ENCODE data around the gene SLC22A13. TPM values are rescaled to one million over a fixed set of nuclear protein-coding genes. Genes with fewer than 3 reads are reported as not detected.
"Not testable (repeated sequence)": the region's sequence is repeated elsewhere in the genome, so short reads cannot be mapped to it uniquely, and the experiment has no call there.

SLC22A13 gene
- total RNA-seq, 1 donor from 2014 or later = 0.21 TPM

DNA sequence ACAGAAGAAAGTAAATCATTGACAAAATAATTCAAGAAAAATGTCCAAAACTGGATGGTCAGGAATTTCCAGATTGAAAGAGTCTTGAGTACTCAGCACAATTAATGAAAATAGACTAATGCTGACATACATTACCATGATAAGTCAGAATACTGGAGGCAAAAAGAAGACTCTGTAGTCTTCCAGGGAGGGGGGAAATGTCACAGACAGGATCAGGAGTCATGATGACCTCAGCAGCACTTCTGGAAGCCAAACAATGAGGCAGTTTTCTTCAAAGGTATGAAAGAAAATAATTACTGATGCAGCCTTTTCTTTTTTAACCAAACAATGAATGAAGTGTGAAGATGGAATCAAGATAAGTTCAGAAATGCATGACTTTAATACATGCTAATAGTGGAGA lies 30.1 kb upstream of the SLC22A13 start:
- H3K27me3 Mint-ChIP-seq (ENCODE audit: unreplicated experiment) = no peaks in the 10 kb centered on the region
- DNase-seq (ENCODE audit: low spot score) = no peak
- no peak overlapping the region for H3K27ac Mint-ChIP-seq (ENCODE audit: unreplicated experiment)
- TF ChIP-seq, protein P1, sequence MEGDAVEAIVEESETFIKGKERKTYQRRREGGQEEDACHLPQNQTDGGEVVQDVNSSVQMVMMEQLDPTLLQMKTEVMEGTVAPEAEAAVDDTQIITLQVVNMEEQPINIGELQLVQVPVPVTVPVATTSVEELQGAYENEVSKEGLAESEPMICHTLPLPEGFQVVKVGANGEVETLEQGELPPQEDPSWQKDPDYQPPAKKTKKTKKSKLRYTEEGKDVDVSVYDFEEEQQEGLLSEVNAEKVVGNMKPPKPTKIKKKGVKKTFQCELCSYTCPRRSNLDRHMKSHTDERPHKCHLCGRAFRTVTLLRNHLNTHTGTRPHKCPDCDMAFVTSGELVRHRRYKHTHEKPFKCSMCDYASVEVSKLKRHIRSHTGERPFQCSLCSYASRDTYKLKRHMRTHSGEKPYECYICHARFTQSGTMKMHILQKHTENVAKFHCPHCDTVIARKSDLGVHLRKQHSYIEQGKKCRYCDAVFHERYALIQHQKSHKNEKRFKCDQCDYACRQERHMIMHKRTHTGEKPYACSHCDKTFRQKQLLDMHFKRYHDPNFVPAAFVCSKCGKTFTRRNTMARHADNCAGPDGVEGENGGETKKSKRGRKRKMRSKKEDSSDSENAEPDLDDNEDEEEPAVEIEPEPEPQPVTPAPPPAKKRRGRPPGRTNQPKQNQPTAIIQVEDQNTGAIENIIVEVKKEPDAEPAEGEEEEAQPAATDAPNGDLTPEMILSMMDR (IDR thresholded peaks at IDR 0.05; ENCODE audit: unreplicated experiment) = no peak
- peaks cover 32% of the 10 kb centered on the region for H3K36me3 Mint-ChIP-seq (ENCODE audit: low read depth, unreplicated experiment)
- no peaks in the 10 kb centered on the region for H3K9me3 Mint-ChIP-seq (ENCODE audit: unreplicated experiment)
- no peak overlapping the region for H3K4me3 Mint-ChIP-seq (ENCODE audit: unreplicated experiment)
- H3K4me1 Mint-ChIP-seq (ENCODE audit: unreplicated experiment) = peaks cover 8% of the 10 kb centered on the region

DNA sequence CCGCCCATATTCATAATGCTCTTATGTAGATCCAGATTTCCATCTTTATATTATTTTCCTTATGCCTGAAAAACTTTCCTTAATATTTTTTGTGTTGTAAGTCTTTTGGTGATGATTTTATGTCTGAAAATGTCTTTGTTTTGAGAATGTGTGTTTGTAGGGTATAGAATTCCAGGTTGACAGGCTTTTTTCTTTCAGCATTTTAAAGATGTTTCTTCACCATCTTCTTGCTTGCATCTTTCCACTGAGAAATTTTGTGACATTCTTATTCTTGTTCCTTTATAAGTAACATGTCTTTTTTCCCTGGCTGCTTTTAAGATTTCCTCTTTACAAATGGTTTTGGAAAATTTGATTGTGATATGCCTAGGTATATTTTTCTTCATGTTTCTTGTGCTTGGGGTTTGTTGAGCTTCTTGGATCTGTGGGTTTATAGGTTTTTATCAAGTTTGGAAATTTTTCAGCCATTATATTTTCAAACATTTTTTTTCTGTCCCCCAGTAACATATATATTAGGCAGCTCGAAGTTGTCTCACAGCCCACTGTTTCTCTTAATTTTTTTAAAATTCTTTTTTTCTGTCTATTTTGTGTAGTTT lies 27.1 kb upstream of the SLC22A13 start:
- H3K9me3 Mint-ChIP-seq (ENCODE audit: unreplicated experiment) = no peaks in the 10 kb centered on the region

DNA sequence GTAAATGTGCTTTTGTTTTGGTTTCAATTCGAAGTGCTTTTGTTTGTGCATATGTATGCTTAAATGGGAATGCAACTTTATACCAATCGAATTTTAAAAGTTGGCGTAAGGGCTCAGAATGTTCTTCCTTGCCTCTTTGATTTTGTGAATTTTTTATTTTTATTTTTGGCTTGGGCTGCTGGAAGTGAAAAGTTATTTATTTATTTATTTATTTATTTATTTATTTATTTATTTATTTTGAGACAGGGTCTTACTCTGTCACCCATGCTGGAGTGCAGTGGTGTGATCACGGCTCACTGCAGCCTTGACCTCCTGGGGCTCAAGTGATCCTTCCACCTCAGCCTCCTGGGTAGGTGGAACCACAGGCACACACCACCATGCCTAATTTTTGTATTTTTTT lies 22.8 kb upstream of the SLC22A13 start:
- Mint-ChIP-seq H3K36me3 (ENCODE audit: low read depth, unreplicated experiment) (peaks cover 33% of the 10 kb centered on the region), H3K4me1 (ENCODE audit: unreplicated experiment) (peaks cover 12% of the 10 kb centered on the region)
- not testable (repeated sequence) for H3K27ac Mint-ChIP-seq (ENCODE audit: unreplicated experiment); H3K27me3 Mint-ChIP-seq (ENCODE audit: unreplicated experiment); H3K4me3 Mint-ChIP-seq (ENCODE audit: unreplicated experiment); DNase-seq (ENCODE audit: low spot score); H3K9me3 Mint-ChIP-seq (ENCODE audit: unreplicated experiment)

More for the DNA sequence above, 27.1 kb upstream of the SLC22A13 start:
- TF ChIP-seq, protein P1 (IDR thresholded peaks at IDR 0.05; ENCODE audit: unreplicated experiment) = no peak
- no peak for DNase-seq (ENCODE audit: low spot score)
- no peak overlapping the region for H3K27ac Mint-ChIP-seq (ENCODE audit: unreplicated experiment)
- H3K4me1 Mint-ChIP-seq (ENCODE audit: unreplicated experiment) = peaks cover 8% of the 10 kb centered on the region
- no peaks in the 10 kb centered on the region for H3K27me3 Mint-ChIP-seq (ENCODE audit: unreplicated experiment)
- H3K36me3 Mint-ChIP-seq (ENCODE audit: low read depth, unreplicated experiment) = peaks cover 34% of the 10 kb centered on the region
- no peak overlapping the region for H3K4me3 Mint-ChIP-seq (ENCODE audit: unreplicated experiment)

DNA sequence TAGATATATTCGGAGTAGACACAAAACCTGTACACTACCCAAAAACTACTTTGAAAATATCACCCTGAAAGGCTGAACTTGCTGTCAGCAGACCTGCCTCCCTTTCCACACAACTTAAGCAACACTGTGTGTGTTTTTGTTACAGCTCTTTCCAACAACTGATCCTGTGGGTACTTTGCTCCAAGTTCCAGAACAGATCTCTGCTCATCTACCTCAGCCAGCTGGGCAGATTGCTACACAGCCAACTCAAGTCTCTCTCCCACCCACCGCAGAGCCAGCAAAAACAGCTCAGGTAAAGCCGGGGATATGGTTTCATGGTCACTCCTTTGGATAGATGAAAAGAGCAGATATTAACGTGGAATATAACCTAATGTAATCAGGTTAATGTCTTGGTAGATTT lies 19.7 kb upstream of the SLC22A13 start:
- no peak for DNase-seq (ENCODE audit: low spot score)
- no peak overlapping the region for H3K4me3 Mint-ChIP-seq (ENCODE audit: unreplicated experiment)
- peaks cover 15% of the 10 kb centered on the region for H3K36me3 Mint-ChIP-seq (ENCODE audit: low read depth, unreplicated experiment)
- H3K4me1 Mint-ChIP-seq (ENCODE audit: unreplicated experiment) = peaks cover 6% of the 10 kb centered on the region
- H3K27ac Mint-ChIP-seq (ENCODE audit: unreplicated experiment) = no peak overlapping the region
- TF ChIP-seq, protein P1 (IDR thresholded peaks at IDR 0.05; ENCODE audit: unreplicated experiment) = no peak
- H3K27me3 Mint-ChIP-seq (ENCODE audit: unreplicated experiment) = peaks cover 1% of the 10 kb centered on the region
- no peaks in the 10 kb centered on the region for H3K9me3 Mint-ChIP-seq (ENCODE audit: unreplicated experiment)

DNA sequence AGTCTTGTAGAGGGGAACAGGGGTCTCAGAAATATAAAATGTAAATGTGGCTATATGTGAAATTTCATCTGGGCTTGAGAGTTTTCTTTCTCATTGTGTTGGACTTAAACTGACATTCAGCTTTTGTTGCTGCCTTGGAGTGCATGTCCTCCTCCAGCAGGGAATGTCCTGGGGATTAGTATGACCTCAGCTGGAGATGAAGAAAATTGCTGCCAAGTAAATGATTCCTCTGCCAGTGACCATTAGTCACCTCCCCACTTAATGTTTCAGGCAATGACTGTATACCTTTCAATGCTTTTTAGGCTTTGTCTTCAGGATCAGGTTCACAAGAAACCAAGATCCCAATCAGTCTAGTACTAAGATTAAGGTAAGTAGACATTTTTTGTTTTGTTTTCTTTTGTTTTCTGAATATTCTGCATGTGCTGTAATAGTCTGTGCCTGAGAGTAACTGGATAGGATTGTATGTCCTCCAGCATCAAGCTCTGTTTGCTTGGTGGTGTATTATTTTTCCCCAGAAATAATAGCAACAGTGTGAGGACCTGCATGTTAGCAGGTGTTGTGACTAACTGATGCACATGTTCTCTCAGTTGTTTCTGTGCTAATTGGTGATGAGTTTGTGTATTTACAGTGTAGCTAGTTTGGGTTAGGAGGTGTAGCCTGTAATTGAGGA lies 18.1 kb upstream of the SLC22A13 start:
- Mint-ChIP-seq H3K4me3 (ENCODE audit: unreplicated experiment) (no peak overlapping the region), H3K4me1 (ENCODE audit: unreplicated experiment) (peaks cover 6% of the 10 kb centered on the region), H3K27ac (ENCODE audit: unreplicated experiment) (no peak overlapping the region), H3K9me3 (ENCODE audit: unreplicated experiment) (no peaks in the 10 kb centered on the region), H3K36me3 (ENCODE audit: low read depth, unreplicated experiment) (peaks cover 27% of the 10 kb centered on the region), H3K27me3 (ENCODE audit: unreplicated experiment) (peaks cover 1% of the 10 kb centered on the region)
- DNase-seq (ENCODE audit: low spot score) = no peak
- TF ChIP-seq, protein P1 (IDR thresholded peaks at IDR 0.05; ENCODE audit: unreplicated experiment) = no peak
